CD4-positive, alpha-beta T cell treated with Interleukin-2 at 100 ng/mL for 4 hours (primary cell): ENCODE measurements around the gene DCBLD1.
A peak's percentile ranks its signal among the peaks of the same experiment; 100 is the strongest.

Experiments
- DNase-seq: peaks from one replicate; pipeline ENCODE4 v3.0.0-alpha.2; 2020; ENCODE audit warnings: low spot score

Gene DCBLD1

DNA sequence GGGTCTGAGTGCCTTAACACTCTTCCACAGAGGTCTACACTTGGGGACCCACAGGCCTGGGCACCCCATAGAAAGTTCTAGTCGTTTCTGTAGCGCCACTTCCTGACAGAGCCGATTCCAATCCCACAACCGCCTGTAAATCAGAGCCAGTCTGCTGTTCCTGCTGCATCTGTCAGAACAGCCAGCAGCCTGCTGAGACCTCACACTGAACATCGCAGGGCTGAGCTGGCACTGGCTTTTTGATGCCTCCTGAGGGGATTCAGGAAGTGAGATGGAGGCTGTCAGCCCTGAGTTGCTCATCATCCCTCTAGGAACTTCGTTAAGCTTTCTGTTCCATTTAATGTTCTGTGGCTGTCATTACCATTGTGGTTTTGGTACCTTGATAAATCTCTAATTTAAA is 48.9 kb downstream of the DCBLD1 start:
- no peak for DNase-seq

DNA sequence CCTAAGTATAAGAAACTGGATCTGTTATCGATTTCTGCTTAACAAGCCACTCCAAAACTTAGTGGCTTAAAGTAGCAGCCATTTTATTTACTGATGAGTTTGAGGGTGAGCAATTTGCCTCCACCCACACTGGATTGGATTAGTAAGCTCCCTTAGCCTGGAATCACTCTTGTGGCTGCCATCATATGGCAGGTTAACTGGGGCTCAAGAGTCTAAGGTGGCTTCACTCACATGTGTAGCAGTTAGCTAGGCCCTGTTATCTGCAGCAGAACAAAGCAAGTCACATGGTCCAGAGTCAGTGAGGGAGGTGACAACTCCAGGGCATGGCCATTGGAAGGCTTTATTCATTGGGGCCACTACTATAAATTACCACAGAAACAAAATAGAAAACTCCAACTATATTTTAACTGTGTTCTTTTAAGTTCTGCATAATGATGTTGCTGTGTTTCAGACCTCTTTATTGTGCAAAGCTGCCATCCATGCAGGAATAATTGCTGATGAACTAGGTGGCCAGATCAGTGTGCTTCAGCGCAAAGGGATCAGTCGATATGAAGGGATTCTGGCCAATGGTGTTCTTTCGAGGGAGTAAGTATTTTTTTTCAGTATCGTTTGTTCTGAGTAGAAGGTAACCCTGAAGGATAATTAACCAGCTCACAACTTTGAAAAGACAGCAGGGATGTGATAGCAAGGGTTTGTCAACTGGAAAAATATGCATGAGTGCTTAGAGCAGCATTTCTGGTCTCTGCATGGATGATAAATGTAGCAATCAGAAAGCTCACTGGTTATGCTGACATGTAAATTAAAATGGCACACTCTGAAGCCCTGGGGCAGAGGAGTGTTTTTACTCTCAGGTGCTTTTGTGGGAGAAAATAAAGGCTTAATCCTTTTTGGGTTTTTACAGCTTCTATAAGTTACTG is 49.6 kb downstream of the DCBLD1 start:
- no peak for DNase-seq

DNA sequence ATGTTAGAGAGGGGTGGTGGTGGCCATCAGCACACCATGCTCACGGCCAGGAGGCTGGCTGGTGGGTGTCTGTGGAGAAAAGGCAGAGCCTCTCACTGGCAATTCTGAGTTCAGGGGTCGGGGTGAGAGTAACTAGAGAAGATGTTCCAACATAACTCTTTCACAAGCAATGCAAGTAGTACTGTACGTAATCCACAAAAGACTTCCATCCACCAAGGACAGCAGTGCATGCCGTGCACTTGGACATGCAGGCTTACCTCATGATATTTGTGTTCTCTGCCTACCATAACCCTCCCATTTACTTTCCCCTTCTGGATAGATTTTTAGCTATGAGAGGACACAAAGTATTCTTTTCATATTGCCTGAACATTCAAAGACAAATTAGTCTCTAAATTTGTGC is 51.3 kb downstream of the DCBLD1 start:
- no peak for DNase-seq

DNA sequence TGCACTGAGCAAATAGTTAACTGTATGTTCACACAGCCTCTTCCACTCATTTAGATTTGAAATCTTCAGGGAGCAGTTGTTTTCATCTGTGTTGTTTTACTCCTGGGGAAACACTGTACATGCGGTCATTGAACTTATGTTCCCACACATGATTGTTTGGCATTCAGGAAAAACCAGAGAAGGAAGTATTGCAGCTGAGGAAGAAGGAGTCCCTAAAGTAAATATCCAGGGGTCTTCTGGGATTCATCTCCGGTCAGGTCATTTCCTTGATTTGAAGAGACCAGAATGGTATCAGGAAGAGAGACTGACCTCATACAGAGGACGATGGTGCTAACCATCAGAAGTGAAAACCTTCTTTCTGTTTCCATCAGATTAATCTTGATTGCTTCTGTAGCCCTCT is 52.5 kb downstream of the DCBLD1 start:
- DNase-seq: no peak

DNA sequence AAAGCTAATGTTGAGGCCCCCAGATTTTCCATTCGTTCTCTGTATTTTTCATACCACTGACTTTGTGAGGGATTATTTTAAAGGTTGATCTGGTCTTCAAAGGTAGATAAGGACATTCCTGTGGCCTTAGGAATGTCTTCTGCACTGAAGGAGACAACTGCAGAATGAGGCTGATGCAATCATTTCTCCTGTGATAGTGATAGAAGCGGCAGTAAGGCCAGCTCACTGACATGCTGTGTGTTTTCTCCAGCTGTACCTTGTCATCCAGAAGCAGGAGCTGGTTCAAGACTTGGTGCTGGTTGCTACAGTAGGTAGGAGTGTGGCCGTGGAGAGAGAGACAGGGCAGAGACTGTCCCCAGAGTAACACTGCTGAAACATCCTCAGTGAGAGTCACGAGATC is 53.8 kb downstream of the DCBLD1 start:
- no peak for DNase-seq

DNA sequence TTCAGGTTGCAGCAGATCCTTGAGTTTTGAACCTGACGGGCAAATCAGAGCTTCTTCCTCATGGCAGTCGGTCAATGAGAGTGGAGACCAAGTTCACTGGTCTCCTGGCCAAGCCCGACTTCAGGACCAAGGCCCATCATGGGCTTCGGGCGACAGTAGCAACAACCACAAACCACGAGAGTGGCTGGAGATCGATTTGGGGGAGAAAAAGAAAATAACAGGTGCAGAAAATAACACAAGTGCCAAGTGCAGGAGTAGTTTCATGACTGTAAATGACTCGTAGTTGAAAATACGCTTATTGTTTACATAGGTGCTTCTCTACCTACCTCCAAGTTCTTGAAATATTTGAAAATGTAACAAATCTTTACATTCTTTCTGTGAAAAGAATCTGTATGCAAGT is 56.1 kb downstream of the DCBLD1 start:
- no peak for DNase-seq

DNA sequence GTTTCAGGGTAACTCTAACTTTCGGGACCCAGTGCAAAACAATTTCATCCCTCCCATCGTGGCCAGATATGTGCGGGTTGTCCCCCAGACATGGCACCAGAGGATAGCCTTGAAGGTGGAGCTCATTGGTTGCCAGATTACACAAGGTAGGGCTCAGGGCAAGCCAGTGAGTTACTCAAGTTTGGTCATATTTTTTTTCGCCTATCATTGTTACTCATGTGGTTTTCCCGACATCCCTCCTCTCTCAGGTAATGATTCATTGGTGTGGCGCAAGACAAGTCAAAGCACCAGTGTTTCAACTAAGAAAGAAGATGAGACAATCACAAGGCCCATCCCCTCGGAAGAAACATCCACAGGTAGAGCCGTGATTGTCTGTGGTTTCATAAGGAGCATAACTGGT is 58.2 kb downstream of the DCBLD1 start:
- no peak for DNase-seq

DNA sequence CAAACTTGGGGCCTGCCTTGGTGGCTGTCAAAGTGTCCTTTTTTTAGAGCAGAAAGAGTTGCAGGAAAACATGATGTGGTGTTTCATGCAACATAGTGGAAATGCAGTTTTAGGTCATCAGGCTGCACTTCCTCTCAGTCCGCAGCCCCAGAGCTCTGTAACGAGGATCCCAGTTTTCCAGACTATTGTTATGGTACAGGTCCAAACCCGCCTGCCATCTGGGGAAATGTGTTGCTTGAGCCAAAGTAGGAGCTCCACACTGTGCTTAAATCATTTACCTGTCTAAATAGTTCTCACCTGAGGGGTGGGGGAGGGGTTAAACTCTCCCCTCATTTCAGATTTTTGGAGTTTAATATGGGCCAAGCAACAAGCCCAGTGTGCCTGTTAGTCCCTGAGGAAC is 60.0 kb downstream of the DCBLD1 start:
- DNase-seq: no peak

DNA sequence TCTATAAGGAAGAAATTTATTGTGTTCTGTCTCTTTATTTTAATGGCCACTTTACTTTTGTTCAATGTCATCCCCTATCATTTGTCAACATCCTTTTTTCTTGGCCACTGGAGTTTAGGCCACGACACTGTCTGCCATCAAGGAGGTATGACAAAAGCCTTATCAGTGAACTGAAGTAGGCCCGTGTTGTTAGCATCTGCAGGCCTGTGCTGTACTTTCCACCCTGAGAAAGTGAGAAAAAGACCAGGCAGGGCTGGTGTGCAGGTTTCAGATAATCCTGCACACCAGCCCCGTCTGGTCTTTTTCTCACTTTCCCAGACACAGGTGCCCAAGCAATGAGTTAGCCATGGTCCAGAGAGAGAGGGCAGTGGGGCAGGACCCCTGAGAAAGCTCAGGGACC is 62.2 kb downstream of the DCBLD1 start:
- DNase-seq: no peak

DNA sequence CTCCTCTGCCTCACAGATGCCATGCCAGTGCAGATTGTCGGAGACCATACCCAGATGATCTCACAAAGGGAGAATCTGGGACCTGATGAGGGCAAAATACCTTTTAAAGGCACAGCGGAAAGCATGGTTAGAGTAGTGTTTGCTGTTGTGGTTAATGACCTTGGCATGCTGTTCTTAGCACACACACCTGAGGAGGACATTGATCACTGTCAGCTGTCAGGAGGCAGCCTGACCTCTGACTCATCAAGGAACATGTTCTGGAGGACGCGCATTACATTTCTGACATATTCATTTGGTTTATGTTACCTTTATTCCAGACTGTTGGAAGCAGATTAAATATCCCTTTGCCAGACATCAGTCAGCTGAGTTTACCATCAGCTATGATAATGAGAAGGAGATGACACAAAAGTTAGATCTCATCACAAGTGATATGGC is 62.7 kb downstream of the DCBLD1 start:
- DNase-seq: no peak

DNA sequence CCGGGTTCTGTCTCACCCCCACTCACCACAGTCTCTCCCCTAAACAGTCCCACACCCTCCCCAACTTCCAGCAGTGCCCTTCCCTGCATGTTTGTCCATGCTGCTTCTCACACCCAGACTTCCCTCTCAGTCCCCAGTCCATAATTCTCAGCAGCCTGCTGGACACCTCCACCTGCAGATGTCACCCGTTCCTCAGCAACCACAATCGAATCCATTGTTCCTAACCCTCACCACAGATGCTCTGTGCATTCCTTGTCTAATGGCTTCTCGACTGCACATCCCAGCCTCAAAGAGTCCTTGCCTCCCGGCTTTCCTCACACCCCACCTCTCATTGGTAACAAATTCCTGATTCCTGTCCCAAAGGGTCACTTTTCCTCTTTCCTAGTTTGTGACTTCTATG is 64.2 kb downstream of the DCBLD1 start:
- no peak for DNase-seq

DNA sequence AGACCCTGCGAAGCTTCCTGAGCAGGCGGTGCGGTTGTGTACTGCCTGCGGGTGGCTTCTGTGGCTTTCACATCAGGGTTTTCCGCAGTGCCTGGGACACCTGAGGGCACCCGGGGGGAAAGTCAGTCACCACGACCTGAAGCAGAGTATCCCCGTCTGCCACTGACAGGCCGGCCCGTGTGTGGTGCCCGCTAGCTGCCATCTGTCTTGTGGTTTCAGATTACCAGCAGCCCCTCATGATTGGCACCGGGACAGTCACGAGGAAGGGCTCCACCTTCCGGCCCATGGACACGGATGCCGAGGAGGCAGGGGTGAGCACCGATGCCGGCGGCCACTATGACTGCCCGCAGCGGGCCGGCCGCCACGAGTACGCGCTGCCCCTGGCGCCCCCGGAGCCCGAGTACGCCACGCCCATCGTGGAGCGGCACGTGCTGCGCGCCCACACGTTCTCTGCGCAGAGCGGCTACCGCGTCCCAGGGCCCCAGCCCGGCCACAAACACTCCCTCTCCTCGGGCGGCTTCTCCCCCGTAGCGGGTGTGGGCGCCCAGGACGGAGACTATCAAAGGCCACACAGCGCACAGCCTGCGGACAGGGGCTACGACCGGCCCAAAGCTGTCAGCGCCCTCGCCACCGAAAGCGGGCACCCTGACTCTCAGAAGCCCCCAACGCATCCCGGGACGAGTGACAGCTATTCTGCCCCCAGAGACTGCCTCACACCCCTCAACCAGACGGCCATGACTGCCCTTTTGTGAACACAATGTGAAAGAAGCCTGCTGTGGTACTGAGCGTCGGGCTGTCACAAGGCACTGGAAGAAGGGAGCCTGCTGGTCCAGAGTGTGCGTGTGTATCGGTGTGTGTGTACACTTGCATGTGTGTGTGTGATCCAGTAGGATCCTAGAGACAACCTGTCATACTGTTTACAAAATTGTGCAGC is 65.5 kb downstream of the DCBLD1 start:
- DNase-seq: peak; percentile 51

DNA sequence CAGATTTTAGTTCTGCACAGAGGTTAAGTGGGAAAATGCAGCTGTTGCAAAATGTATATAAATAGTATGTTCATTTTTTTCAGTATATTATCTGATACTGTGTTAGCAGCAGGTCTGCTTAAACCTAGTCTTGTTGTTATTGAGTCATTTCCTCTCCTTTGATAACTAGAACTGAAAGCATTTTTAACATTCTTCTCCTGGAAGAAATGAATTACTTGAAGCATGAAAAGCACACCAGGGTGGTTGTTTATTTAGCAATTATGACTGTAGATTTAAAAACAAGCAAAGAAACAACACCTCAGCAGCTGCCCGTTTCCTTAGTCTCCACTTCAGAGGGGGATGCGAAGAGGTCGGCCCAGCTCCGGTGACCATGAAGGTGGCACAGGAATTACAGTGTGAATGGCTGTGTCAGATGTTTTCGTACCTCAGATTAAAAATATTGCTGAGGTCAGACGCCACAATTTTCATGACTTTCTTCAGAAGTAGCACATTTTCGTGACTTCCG is 66.4 kb downstream of the DCBLD1 start:
- peak; percentile 49 for DNase-seq

DNA sequence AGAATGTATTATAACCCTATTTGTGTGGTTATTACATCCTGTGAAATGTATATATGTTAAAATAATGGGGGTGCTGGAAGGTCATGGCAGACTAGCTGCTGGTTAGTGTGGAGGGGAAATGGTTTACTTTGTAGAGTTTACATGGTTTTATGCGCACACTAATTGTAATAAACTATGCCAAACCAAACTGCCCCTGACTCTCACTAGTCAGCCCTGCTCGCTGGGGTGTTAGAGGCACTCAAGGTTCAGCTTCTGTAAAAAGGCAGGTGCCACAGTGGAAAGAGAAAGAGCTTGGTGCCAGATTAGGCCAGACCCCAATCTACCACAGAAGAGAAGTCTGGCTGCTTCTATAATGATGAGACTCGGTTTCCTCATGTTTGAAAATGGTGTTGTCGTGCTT is 67.1 kb downstream of the DCBLD1 start:
- peak; percentile 31 for DNase-seq

DNA sequence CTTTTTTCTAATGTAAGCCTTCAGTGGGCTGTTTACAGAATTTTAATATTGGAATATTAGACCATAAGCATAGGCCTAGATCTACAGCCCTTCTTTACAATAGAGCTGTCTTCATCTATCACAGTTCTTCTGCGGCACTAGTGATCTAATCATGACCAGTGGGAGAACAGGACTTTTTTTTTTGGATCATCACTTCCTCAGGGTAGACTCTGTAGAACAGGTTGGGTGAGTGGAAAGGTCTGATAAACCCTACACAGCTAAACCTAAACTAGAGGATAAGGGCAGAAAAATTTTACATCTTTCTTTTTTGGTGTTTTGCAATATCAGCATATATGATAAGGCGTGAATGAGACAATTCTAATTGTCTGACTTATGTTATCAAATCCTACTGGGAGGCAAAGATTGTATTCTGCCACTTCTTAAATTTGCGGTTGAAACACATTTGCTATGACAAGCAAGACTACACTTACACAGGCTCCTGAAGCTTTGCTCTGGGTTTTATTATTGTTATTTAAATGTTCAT is 67.7 kb downstream of the DCBLD1 start:
- no peak for DNase-seq

DNA sequence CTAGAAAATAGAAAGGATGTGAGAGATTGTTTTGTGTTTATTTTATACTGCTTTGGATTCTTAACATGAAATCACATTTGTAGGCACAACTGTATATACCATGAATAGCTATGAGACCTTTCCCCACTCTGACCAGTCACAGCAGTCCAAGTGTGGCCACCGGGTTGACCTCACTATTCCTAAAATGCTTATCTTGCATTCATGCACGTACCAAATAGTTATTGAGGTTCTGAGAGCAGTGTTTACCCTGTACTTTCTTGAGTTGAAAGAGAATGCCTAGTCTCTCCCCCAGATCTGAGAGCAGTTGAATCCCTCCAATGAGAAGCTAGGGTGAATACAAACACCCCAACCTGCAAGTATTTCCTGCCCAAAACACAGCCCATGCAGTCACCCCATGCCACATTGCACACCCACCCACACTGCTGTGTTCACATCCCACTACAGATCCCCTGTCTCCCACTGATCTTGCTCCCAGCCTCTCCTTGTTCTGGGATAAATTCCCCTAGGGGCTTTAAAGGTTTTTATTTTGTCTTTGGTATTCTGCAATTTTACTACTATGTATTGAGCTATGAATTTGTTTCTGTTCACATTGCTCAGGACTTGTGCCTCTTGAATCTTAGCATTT is 68.3 kb downstream of the DCBLD1 start:
- DNase-seq: no peak

DNA sequence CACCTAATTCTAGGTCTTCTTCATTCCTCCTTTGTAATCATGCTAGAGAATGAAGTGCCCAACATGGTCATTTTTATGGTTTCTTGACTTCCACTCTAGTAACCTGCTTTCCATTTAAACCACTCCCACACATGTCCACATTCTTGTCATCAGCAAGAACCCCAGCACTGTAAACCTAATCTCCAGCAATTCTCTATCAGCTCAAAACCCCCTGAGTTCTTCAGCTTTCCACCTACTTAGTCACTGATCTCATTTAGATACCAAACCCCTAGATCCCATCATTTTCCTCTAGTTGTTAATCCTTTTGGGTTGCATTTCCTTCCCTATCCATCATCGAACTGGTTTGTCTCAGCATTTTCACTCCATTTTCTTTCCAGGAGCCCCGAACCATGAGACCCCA is 70.1 kb downstream of the DCBLD1 start:
- DNase-seq: no peak

DNA sequence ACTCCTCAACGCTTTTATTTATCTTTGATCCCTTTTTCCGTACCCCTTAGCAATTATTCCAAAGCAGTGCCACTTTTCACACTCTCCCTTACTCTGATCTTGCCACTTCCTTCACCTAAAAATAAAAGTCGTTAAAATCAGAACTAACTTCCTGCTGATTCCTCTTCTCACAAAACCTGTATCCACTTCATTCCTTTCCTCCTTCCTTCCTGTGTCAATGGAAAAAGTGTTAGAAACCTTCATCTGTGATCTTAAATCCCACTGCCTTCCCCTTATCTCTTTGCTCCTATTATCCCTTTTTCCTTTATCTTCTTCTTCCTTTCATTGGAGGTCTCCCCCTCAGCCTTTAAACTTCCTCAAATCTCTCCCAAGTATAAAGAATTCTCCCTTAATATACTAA is 70.7 kb downstream of the DCBLD1 start:
- no peak for DNase-seq

DNA sequence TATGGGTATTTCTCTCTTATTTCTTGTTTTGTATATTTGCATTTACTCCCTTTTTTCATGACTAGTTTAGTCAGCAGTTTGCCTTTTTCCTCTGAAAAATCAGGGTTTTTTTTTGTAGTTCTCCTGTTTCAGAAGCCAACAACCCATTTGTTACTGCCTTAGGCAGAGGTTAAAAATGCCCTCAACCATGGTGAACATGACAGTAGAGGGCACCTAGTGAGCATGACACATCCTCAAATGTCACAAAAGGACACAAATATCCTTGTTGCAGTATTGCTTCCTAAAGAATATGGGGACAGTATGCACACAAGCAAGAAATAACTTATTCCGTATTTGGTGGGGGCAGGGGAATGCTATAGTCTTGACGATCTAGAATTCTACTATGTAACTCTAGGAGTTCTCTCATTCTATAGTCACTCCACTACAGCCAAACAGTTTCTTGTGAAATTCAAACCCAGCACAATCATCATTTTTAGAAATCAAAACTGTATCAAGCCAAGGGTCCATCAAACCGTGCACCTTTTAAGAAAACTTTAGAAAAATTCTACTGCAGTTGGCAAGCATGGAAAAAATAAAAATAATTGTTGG is 72.9 kb downstream of the DCBLD1 start:
- DNase-seq: no peak

DNA sequence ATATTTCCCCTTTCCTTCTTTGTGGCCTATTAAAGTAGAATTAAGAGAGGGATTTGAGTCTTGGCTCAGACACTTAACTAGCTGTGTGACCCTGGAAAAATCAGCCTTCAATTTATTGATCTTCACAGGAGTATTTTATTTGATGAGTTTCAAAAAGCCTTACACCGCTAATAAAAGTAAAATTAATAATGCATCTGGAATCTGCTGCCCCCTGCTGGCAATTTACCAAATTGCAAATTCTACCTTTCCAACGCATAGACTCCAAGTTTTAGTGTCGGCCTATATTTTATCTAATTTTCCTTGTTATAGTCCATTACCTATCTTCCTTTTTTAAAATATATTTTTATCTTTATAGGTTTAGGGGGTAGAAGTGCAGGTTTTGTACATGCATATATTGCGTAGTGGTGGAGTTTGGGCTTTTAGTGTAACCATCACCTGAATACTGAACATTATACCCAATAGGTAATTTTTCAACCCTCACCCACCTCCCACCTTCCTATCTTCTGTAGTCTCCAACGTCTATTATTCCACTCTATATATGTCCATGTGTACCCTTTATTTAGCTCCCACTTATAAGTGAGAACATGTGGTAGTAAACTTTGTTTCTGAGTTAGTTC is 73.5 kb downstream of the DCBLD1 start:
- peak; percentile 78 for DNase-seq

DNA sequence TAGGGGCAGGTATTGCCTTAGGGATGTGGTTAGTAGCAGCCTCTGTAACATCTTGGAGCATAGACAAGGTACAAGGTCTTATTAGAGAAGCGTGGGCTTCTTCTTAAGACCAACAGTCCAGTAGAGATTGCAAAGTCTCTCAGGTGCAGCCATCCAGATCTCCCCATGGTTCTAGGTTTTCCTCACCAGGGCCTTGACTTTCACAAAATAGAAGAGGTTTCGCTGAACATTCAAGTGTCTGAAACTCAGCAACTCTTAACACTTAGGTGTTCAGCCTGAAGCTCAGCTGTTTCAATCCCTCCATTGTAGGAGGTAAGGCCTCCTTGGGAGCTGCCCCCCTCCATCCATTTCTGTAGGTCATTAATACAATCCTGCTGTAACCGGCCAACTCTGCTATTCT is 75.5 kb downstream of the DCBLD1 start:
- no peak for DNase-seq
